Measurements from ENCODE around the gene LRRC4C. TPM values are rescaled to one million over a fixed set of nuclear protein-coding genes. Genes with fewer than 3 reads are reported as not detected.

Gene LRRC4C
- total RNA-seq, 2 donors from 2014 or later, result 0.95 to 3.2 TPM

- Histone ChIP-seq H3K36me3 (no peaks in the 10 kb centered on the region), H3K9me3 (no peaks in the 10 kb centered on the region), H3K4me1 (ENCODE audit: control insufficient read depth in 1 of 2, low read depth in 2 of 2) (no peaks in the 10 kb centered on the region), H3K4me3 (no peak overlapping the region), H3K27ac (no peak overlapping the region), H3K27me3 (replicated peaks; ENCODE audit: insufficient read depth) (no peaks in the 10 kb centered on the region)
- ATAC-seq (ENCODE audit: insufficient number of reproducible peaks, low FRiP score, low read depth) (no peak), DNase-seq (ENCODE audit: low spot score) (no peak)
- no peak for TF ChIP-seq CTCF (IDR thresholded peaks at IDR 0.05)
These were observed 1145.1 kb downstream of the LRRC4C start for GRCh38 chr11:40314327-40314726.

- Histone ChIP-seq H3K9me3 (no peaks in the 10 kb centered on the region), H3K36me3 (no peaks in the 10 kb centered on the region), H3K27me3 (replicated peaks; ENCODE audit: insufficient read depth) (no peaks in the 10 kb centered on the region), H3K4me1 (ENCODE audit: control insufficient read depth in 1 of 2, low read depth in 2 of 2) (peaks cover 0 to 8% of the 10 kb centered on the region in 2 donors), H3K4me3 (no peak overlapping the region), H3K27ac (no peak overlapping the region)
- ATAC-seq (ENCODE audit: insufficient number of reproducible peaks, low FRiP score, low read depth) (no peak), DNase-seq (ENCODE audit: low spot score) (no peak)
- TF ChIP-seq CTCF (IDR thresholded peaks at IDR 0.05), result no peak
These were observed 1152.4 kb downstream of the LRRC4C start for GRCh38 chr11:40306938-40307548.

GRCh38 chr11:40302669-40303068 is 1156.8 kb downstream of the LRRC4C start:
- no peaks in the 10 kb centered on the region for H3K9me3 ChIP-seq
- peaks cover 0 to 8% of the 10 kb centered on the region in 2 donors for H3K4me1 ChIP-seq (ENCODE audit: control insufficient read depth in 1 of 2, low read depth in 2 of 2)
- no peak overlapping the region for H3K27ac ChIP-seq
- no peaks in the 10 kb centered on the region for H3K36me3 ChIP-seq
- no peak for ATAC-seq (ENCODE audit: insufficient number of reproducible peaks, low FRiP score, low read depth)
- no peak for TF ChIP-seq CTCF (IDR thresholded peaks at IDR 0.05)
- H3K27me3 ChIP-seq (replicated peaks; ENCODE audit: insufficient read depth), result no peaks in the 10 kb centered on the region
- no peak for DNase-seq (ENCODE audit: low spot score)
- no peak overlapping the region for H3K4me3 ChIP-seq

GRCh38 chr11:40295466-40295865 is 1164.0 kb downstream of the LRRC4C start:
- no peaks in the 10 kb centered on the region for H3K36me3 ChIP-seq
- TF ChIP-seq CTCF (IDR thresholded peaks at IDR 0.05), result no peak
- no peak for DNase-seq (ENCODE audit: low spot score)
- H3K4me1 ChIP-seq (ENCODE audit: control insufficient read depth in 1 of 2, low read depth in 2 of 2), result peaks cover 4 to 28% of the 10 kb centered on the region in 2 donors
- no peaks in the 10 kb centered on the region for H3K9me3 ChIP-seq
- H3K27ac ChIP-seq, result no peak overlapping the region
- H3K27me3 ChIP-seq (replicated peaks; ENCODE audit: insufficient read depth), result peaks cover 4% of the 10 kb centered on the region
- H3K4me3 ChIP-seq, result no peak overlapping the region
- ATAC-seq (ENCODE audit: insufficient number of reproducible peaks, low FRiP score, low read depth), result no peak

- ATAC-seq (ENCODE audit: insufficient number of reproducible peaks, low FRiP score, low read depth), result no peak
- Histone ChIP-seq H3K9me3 (no peaks in the 10 kb centered on the region), H3K27me3 (replicated peaks; ENCODE audit: insufficient read depth) (peaks cover 4% of the 10 kb centered on the region), H3K36me3 (no peaks in the 10 kb centered on the region), H3K4me1 (ENCODE audit: control insufficient read depth in 1 of 2, low read depth in 2 of 2) (peaks cover 4 to 33% of the 10 kb centered on the region in 2 donors), H3K4me3 (no peak overlapping the region), H3K27ac (no peak overlapping the region)
- no peak for DNase-seq (ENCODE audit: low spot score)
- TF ChIP-seq CTCF (IDR thresholded peaks at IDR 0.05), result no peak
These were observed 1164.7 kb downstream of the LRRC4C start for GRCh38 chr11:40294741-40295140.
